ENCODE measurements around the gene VAT1.
"Not testable (repeated sequence)": the region's sequence is repeated elsewhere in the genome, so short reads cannot be mapped to it uniquely, and the experiment has no call there.

VAT1 gene

GRCh38 chr17:43003542-43004172, 18.5 kb downstream of the VAT1 start:
- DNase-seq: no peak

DNA sequence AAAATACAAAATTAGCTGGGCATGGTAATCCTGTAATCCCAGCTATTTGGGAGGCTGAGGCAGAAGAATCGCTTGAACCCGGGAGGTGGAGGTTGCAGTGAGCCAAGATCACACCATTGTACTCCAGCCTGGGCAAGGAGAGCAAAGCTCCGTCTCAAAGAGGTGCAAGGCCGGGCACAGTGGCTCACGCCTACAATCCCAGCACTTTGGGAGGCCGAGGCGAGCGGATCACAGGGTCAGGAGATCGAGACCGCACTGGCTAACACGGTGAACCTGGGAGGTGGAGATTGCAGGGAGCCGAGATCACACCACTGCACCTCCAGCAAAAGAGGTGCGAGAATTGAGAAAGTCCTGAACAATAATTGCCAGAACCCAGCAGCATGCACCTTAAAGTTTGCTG, 21.3 kb downstream of the VAT1 start:
- DNase-seq: not testable (repeated sequence)

GRCh38 chr17:42999003-42999525, 23.1 kb downstream of the VAT1 start:
- no peak for DNase-seq

DNA sequence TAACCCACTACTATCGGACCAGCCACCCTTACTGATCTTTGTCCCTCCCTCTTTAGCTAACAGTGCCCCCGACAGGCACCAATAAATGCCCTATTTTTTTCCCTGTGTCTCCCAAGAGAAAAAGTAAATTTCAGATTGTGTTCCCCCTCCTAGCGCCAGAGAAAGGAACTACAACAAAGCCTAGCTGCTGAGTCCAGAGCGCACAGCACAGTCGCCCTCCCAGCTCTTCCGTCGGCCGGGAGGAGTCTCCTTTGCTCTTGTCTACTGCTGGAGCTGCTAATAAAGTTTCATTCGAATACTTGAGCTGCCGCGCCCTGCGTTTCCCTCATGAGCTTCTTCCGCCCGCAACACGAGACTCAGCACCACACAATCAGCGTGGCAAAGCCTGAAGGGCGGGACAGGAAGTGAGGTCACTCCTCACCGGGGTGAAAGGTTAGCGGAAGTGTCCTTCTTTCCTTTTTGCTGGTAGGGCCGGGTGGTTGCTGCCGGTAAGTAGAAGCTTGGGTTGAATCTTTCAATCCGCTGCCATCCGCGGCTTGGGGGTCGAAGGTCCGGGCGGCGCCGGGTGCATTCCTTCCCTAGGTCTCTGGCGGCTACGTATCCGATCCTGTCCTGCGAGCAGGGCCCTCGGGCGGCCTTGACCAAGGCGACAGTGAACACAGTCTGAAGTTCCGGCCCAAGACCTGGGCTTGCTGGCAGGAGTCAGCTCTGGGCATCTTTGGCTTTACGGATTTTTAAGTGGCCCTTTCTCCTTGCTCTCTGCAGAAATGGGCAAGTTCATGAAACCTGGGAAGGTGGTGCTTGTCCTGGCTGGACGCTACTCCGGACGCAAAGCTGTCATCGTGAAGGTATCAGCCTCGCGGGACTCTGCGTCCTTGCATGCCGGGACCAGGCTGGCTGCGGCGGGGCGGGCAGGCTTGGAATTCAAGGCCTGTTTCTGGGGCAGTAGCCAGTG, 23.9 kb downstream of the VAT1 start, which contains the start of gene RPL27:
Gene RPL27 (plus strand): TSS at position 436 of the 955 bp plus-strand sequence. CDS start 332 bp downstream, at position 768.
- peak; percentile 99 for DNase-seq

DNA sequence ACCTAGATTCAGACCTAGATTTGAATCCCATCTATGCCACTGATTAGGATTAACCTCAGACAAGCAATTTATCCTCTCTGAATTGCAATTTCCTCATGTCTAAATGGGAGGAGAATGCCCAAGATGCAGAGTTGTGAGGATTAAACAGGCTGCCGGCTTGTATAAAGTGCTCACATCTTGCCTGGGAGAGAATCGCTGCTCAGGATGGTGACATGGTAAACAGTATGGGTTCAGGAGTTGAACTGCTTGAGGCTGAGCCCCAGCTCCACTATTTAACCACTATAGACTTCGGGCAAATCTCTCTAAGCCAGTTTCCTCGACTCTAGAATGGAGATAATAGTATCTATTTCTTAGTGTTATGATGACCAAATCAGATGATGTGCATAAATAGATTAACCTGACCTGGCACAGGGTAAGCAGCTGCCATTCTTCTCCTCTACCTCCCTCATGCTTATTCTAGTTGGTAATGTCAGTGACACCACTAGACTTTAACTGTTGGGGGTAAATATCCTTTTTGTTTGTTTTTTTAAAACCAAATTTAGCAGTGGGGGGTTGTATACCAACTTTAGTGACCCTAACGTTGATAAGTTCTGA, 24.7 kb downstream of the VAT1 start:
- DNase-seq: no peak

DNA sequence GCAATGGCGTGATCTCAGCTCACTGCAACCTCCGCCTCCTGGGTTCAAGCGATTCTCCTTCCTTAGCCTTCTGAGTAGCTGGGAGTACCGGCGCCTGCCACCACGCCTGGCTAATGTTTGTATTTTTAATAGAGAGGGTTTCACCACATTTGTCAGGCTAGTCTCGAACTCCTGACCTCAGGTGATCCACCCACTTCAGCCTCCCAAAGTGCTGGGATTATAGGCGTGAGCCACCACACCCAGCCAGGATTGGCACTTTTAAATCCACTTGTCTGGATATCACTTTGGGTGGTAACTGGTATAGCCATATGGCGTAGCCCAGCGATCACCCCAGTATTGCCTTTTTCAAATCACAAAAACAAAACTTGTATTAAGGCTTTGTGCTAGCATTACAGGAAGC, 28.3 kb downstream of the VAT1 start:
- DNase-seq: not testable (repeated sequence)

DNA sequence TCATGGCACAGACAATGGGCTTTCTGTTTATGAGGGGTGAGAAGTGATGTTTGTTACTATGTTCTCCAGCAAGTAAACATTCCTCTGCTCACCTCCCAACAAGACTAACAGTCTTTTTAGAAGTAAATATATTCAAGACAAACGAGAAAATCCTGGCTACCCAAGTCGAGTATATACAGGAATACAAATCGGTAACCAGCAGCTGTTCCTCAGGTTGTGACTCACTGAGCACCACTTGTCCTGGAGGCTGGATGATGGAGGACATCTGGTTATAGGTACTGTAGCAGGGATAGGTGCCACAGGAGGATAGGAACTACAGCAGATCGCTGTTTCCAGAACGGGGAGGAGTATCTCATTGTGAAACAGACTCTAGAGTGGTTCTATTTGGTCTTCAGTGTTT, 29.3 kb downstream of the VAT1 start:
- no peak for DNase-seq

- DNase-seq: no peak
These were observed 30.7 kb downstream of the VAT1 start for GRCh38 chr17:42991471-42991870.

- no peak for DNase-seq
These were observed 32.2 kb downstream of the VAT1 start for GRCh38 chr17:42989726-42990652.

GRCh38 chr17:42989141-42989540, 33.0 kb downstream of the VAT1 start:
- DNase-seq: no peak

DNA sequence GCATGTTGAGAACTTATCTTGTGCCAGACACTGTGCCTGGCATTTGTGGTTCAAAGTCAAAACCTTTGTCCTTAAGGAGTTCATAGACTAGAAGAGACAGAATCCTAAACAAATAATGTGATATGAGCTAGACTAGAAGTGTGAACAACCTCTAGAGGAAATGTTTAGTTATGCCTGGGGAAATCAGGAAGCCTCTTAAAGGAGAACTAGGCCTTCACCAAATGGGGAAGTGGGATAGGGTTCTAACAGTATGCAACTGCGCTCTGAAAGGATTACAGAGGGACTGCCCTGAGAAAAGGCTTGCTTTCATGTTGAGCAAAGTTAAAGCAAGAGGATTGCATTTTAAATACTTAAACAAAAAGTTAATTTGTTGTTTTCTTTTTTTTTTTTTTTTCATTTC, 37.0 kb downstream of the VAT1 start:
- DNase-seq: no peak

- no peak for DNase-seq
These were observed 39.9 kb downstream of the VAT1 start for GRCh38 chr17:42982266-42982665.

DNA sequence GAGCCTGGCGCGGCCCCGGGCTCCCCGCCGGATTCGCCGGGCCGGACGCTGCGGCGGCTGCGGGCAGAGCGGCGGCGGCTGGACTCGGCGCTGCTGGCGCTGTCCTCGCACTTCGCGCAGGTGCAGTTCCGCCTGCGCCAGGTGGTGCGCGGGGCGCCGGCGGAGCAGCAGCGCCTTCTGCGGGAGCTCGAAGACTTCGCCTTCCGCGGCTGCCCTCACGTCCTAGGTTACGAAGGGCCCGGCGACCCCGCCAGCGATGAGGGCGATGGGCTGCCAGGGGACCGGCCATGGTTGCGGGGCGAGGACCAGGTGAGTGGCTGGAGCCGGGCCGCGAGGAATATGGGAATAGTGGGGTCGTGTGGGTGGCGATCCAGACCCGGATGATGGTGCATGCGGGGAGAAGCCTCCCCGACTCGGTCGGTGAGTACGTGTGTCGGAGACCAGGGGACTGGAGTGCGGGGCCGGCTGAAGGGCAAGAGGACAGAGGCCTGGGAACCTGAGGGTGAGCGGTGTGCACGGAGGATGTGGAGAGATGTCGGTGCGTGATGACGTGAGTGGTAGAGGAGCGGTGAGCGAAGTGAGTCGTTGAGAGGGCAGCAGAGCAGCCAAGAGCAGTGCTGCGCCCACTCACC, 41.3 kb downstream of the VAT1 start:
- DNase-seq: peak; percentile 46

DNA sequence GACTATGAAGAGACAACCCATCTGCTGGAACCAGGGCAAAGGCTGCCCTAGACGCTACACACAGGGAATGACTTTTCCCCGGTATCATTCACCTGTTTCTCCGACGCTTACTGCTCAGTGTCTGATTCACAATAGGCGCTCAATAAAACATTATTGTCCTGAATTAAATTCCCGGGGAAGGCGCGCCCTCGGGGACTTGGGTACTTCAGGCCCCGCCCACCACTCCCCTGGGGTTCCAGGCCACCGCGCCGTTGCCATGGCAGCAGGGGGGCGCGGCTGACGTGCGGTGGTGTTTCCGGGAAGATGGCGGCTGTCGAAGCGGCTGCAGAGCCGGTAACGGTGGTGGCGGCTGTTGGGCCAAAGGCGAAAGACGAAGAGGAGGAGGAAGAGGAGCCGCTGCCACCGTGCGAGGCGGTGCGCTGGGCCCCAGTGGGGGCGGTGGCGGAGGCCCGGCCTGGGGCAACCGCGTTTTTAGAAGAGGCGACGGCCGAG, 41.9 kb downstream of the VAT1 start, which contains the start of gene RUNDC1:
Gene RUNDC1 (plus strand): TSS at position 292 of the 492 bp plus-strand sequence. CDS start 12 bp downstream, at position 304.
- peak; percentile 80 for DNase-seq

DNA sequence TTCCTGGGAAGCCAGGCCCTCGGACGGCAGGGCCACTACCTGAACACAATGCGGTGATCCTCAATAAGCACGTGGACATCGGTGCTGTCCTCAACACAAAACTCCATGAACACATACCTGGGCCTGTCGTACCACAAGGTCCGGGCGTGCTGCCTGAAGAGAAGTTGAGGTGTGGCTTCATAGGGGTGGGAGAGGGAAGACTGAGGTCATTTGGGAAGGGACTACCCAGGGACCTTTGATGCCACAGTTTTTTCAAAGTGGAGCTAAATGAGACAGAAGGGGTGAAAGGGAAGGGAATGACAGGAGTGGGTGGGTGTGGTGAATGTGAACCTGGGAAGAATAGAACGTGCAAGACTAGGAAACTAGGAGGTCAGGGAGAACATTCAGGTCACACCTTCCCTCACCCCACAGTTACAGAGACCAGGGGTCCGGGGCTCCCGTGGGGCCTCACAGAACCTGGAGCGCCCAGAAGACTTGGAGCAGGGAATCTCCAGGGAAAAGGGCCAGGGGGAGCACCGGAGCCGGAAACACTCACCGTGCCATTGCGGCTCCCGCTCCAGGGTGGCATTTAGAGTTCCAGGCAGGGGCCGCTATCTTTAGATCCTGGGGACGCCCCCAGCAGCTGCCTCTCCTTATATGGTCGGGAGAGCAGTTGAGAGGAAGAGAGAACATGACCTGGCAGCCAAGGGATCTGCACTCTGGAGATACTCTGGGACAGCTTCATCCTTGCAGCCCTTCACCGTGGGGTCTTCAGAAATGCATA, 42.5 kb downstream of the VAT1 start, which contains the start of gene PTGES3L:
Gene PTGES3L (minus strand): TSS at position 570 of the 763 bp plus-strand sequence. CDS start 27 bp downstream, at position 543.
- DNase-seq: peak; percentile 63

DNA sequence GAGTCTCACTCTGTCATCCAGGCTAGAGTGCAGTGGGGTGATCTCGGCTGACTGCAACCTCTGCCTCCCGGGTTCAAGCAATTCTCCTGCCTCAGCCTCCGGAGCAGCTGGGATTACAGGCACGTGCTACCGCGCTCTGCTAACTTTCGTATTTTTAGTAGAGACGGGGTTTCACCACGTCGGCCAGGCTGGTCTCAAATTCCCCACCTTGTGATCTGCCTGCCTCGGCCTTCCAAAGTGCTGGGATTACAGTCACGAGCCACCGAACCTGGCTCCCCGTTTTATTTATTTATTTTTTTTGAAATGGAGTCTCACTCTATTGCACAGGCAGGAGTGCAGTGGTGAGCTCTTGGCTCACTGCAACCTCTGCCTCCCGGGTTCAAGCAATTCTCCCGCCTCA, 46.5 kb downstream of the VAT1 start:
- not testable (repeated sequence) for DNase-seq

GRCh38 chr17:42975265-42975664, 46.9 kb downstream of the VAT1 start:
- DNase-seq: no peak

GRCh38 chr17:42973323-42973722, 48.9 kb downstream of the VAT1 start:
- not testable (repeated sequence) for DNase-seq

DNA sequence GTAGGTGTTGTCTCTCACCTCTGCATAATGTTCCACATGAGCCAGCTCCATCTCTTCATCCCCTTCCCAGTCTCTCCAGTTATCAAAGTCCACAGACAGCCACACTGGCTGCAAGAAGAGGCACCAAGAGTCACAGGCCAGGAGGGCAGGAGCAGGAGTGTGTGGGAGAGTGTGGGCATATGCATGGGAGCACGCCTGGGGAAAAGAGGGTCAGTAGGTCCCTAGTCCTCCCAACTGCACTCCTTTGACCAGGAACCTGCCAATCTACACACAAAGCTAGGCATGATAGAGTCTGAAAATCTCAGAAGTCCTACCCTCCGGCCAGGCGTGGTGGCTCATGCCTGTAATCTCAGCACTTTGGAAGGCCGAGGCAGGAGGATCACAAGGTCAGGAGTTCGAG, 50.6 kb downstream of the VAT1 start:
- no peak for DNase-seq

DNA sequence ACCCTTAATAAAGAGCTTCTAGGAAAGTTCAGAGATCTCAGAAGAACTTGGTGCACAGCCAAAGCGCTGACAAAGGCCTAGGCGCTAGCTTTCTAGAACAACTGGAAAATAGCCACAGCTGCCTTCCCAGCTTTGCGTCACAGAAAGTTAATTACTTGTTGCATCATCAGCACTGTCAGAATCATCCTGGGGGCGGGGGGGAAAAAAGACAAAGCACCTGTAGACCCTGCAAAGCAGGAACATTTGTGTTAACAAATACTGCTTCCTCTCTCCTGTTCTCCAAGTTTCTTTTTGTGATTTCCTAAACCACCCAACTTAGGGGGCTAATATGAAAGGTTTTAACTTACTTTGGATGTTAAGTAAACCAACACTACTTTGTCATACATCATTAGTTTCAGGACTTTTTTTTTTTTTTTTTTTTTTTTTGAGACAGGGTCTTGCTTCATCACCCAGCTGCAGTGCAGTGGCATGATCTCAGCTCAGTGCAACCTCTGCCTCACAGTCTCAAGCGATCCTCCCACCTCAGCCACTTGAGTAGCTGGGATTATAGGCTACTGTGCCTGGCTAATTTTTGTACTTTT, 53.1 kb downstream of the VAT1 start:
- DNase-seq: no peak
